Kidney capillary endothelial cell (primary cell): ENCODE measurements around the gene CACNA2D3.

Experiments used
- DNase-seq: peaks from one replicate; pipeline ENCODE4 v3.0.0-alpha.2; 2018; ENCODE audit warnings: low spot score

The CACNA2D3 gene

GRCh38 chr3:54797111-54797510 is 674.8 kb downstream of the CACNA2D3 start:
- DNase-seq = no peak

- no peak for DNase-seq
Measured at GRCh38 chr3:54800478-54800877, 678.1 kb downstream of the CACNA2D3 start.

GRCh38 chr3:54801977-54802376 is 679.6 kb downstream of the CACNA2D3 start:
- no peak for DNase-seq

GRCh38 chr3:54810401-54810800 is 688.0 kb downstream of the CACNA2D3 start:
- DNase-seq = no peak

GRCh38 chr3:54814224-54814623 is 691.9 kb downstream of the CACNA2D3 start:
- DNase-seq = no peak

GRCh38 chr3:54817628-54818027 is 695.3 kb downstream of the CACNA2D3 start:
- DNase-seq = no peak

GRCh38 chr3:54818486-54818885 is 696.1 kb downstream of the CACNA2D3 start:
- no peak for DNase-seq

- DNase-seq = no peak
Measured at GRCh38 chr3:54818942-54819341, 696.6 kb downstream of the CACNA2D3 start.

GRCh38 chr3:54819946-54820345 is 697.6 kb downstream of the CACNA2D3 start:
- no peak for DNase-seq

- no peak for DNase-seq
Measured at GRCh38 chr3:54822206-54822605, 699.9 kb downstream of the CACNA2D3 start.

- no peak for DNase-seq
Measured at GRCh38 chr3:54826251-54826691, 703.9 kb downstream of the CACNA2D3 start.

- no peak for DNase-seq
Measured at GRCh38 chr3:54827056-54827687, 704.8 kb downstream of the CACNA2D3 start.

GRCh38 chr3:54827776-54828175 is 705.4 kb downstream of the CACNA2D3 start:
- DNase-seq = no peak

GRCh38 chr3:54830658-54831057 is 708.3 kb downstream of the CACNA2D3 start:
- peak; percentile 3 for DNase-seq

GRCh38 chr3:54831112-54831511 is 708.8 kb downstream of the CACNA2D3 start:
- no peak for DNase-seq

- DNase-seq = no peak
Measured at GRCh38 chr3:54832876-54833275, 710.5 kb downstream of the CACNA2D3 start.

GRCh38 chr3:54835701-54836100 is 713.3 kb downstream of the CACNA2D3 start:
- no peak for DNase-seq

- DNase-seq = no peak
Measured at GRCh38 chr3:54836871-54837270, 714.5 kb downstream of the CACNA2D3 start.

GRCh38 chr3:54837964-54838363 is 715.6 kb downstream of the CACNA2D3 start:
- DNase-seq = no peak

GRCh38 chr3:54841471-54841870 is 719.1 kb downstream of the CACNA2D3 start:
- no peak for DNase-seq

- no peak for DNase-seq
Measured at GRCh38 chr3:54843352-54843751, 721.0 kb downstream of the CACNA2D3 start.

GRCh38 chr3:54844211-54844610 is 721.9 kb downstream of the CACNA2D3 start:
- no peak for DNase-seq

- no peak for DNase-seq
Measured at GRCh38 chr3:54845011-54845410, 722.7 kb downstream of the CACNA2D3 start.

- no peak for DNase-seq
Measured at GRCh38 chr3:54845551-54845950, 723.2 kb downstream of the CACNA2D3 start.
